GM23338 (cell line): ENCODE data around the gene CHD9. TPM values are rescaled to one million over a fixed set of nuclear protein-coding genes. Genes with fewer than 3 reads are reported as not detected.

Experiments
- ATAC-seq: fragments of 200-7000 bp; cut with Tn5 transposase; 3 replicates; pipeline ENCODE4 v1.9.1; 2020
- DNase-seq: peaks from one replicate; pipeline ENCODE4 v3.0.0-alpha.2; 2015; ENCODE audit warnings: low spot score
- H2AFZ ChIP-seq: fragments of 200-600 bp; sonication (generic); 2 replicates; pipeline ENCODE4 v1.8.0; 2016; ENCODE audit warnings: antibody characterized with exemption, mild to moderate bottlenecking, moderate library complexity
- H3F3A ChIP-seq: fragments of 200-600 bp; sonication (generic); replicated peaks from 2 replicates; pipeline ENCODE4 v1.8.0; 2017; ENCODE audit warnings: antibody characterized with exemption, mixed run types, low read depth
- H3K27ac ChIP-seq: fragments of 200-600 bp; sonication (generic); 2 replicates; pipeline ENCODE4 v1.6.1; 2016; ENCODE audit warnings: low read depth
- H3K27me3 ChIP-seq: fragments of 200-600 bp; sonication (generic); 2 replicates; pipeline ENCODE4 v1.8.0; 2016; ENCODE audit warnings: mild to moderate bottlenecking, mixed run types, moderate library complexity; ENCODE audit not compliant: insufficient read depth
- H3K36me3 ChIP-seq: fragments of 200-600 bp; sonication (generic); 2 replicates; pipeline ENCODE4 v1.8.0; 2016; ENCODE audit warnings: mild to moderate bottlenecking; ENCODE audit not compliant: insufficient read depth
- H3K4me1 ChIP-seq: fragments of 200-600 bp; sonication (generic); 2 replicates; pipeline ENCODE4 v1.8.0; 2016; ENCODE audit warnings: mild to moderate bottlenecking, moderate library complexity; ENCODE audit not compliant: insufficient read depth
- H3K4me2 ChIP-seq: fragments of 200-600 bp; sonication (generic); 2 replicates; pipeline ENCODE4 v1.7.1; 2017; ENCODE audit warnings: mixed run types
- H3K4me3 ChIP-seq: fragments of 200-600 bp; sonication (generic); 2 replicates; pipeline ENCODE4 v1.6.1; 2016; ENCODE audit warnings: mixed run types
- H3K79me2 ChIP-seq: fragments of 200-600 bp; sonication (generic); replicated peaks from 2 replicates; pipeline ENCODE4 v1.8.0; 2017; ENCODE audit warnings: mild to moderate bottlenecking; ENCODE audit not compliant: insufficient read depth
- H3K9me2 ChIP-seq: fragments of 200-600 bp; sonication (generic); 2 replicates; pipeline ENCODE4 v1.8.0; 2017; ENCODE audit not compliant: insufficient read depth
- H4K20me1 ChIP-seq: fragments of 200-600 bp; sonication (generic); replicated peaks from 2 replicates; pipeline ENCODE4 v1.8.0; 2017; ENCODE audit warnings: mild to moderate bottlenecking; ENCODE audit not compliant: insufficient read depth
- H3K27ac Mint-ChIP-seq: 2 replicates; pipeline ENCODE4 v1.8.0; 2020; ENCODE audit warnings: inconsistent platforms, mild to moderate bottlenecking, moderate library complexity, mixed read lengths
- H3K27me3 Mint-ChIP-seq: 3 replicates; pipeline ENCODE4 v1.8.0; 2022; ENCODE audit warnings: low read depth, mild to moderate bottlenecking, moderate library complexity, mixed read lengths, inconsistent platforms; ENCODE audit not compliant: insufficient read depth, poor library complexity
- H3K36me3 Mint-ChIP-seq: 3 replicates; pipeline ENCODE4 v1.8.0; 2021; ENCODE audit warnings: low read depth, mild to moderate bottlenecking, inconsistent platforms, moderate library complexity, mixed read lengths
- H3K4me1 Mint-ChIP-seq: 3 replicates; pipeline ENCODE4 v1.8.0; 2020; ENCODE audit warnings: mild to moderate bottlenecking, inconsistent platforms, mixed read lengths
- H3K4me3 Mint-ChIP-seq: 3 replicates; pipeline ENCODE4 v1.8.0; 2021; ENCODE audit warnings: moderate library complexity, mild to moderate bottlenecking, inconsistent platforms, mixed read lengths
- H3K9me3 Mint-ChIP-seq: 3 replicates; pipeline ENCODE4 v1.8.0; 2020; ENCODE audit warnings: moderate library complexity, mild to moderate bottlenecking, inconsistent platforms, mixed read lengths
- CREB1 ChIP-seq: fragments of 250-450 bp; sonication (Bioruptor Pico); IDR thresholded peaks from 2 replicates; pipeline ENCODE4 v1.5.0; 2020; ENCODE audit warnings: low read depth, mild to moderate bottlenecking, moderate library complexity
- EZH2 ChIP-seq: fragments of 200-600 bp; sonication (generic); IDR thresholded peaks from one replicate; pipeline ENCODE4 v1.8.0; 2017; ENCODE audit warnings: antibody characterized with exemption, mild to moderate bottlenecking, low read depth; ENCODE audit not compliant: unreplicated experiment
- EZH2phosphoT487 ChIP-seq: fragments of 200-600 bp; sonication (generic); IDR thresholded peaks from one replicate; pipeline ENCODE4 v1.8.1; 2018; ENCODE audit warnings: antibody characterized with exemption; ENCODE audit not compliant: unreplicated experiment
- JUNB ChIP-seq: IDR thresholded peaks from one replicate; pipeline ENCODE4 v1.6.1; 2016; ENCODE audit warnings: antibody characterized with exemption; ENCODE audit not compliant: unreplicated experiment
- NANOG ChIP-seq: IDR thresholded peaks from 2 replicates; pipeline ENCODE4 v1.6.1; 2016; ENCODE audit warnings: antibody characterized with exemption, borderline replicate concordance
- POLR2AphosphoS5 ChIP-seq: IDR thresholded peaks from 2 replicates; pipeline ENCODE4 v1.6.1; 2016; ENCODE audit warnings: antibody characterized with exemption, low read depth
- STAT1 ChIP-seq: IDR thresholded peaks from one replicate; pipeline ENCODE4 v1.6.1; 2016; ENCODE audit warnings: antibody characterized with exemption; ENCODE audit not compliant: unreplicated experiment
- ZNF114 ChIP-seq: fragments of 250-450 bp; sonication (Bioruptor Pico); IDR thresholded peaks from 2 replicates; pipeline ENCODE4 v1.5.0; 2020; ENCODE audit warnings: mild to moderate bottlenecking, moderate library complexity
- ZNF331 ChIP-seq: fragments of 250-450 bp; sonication (Bioruptor Pico); IDR thresholded peaks from 2 replicates; pipeline ENCODE4 v1.5.0; 2020; ENCODE audit warnings: low read depth, mild to moderate bottlenecking, moderate library complexity
- polyA plus RNA-seq: library from polyadenylated mRNA; unstranded; fragments of >200 nt; fragmentation: Nextera tagmentation; extraction: Ambion mirVana; gene quantifications from 2 replicates; pipeline ENCODE4 v1.2.1, GENCODE V29; 2016
- total RNA-seq: library from RNA; depleted of rRNA; stranded (reverse); fragments of >200 nt; shearing (Covaris generic); gene quantifications from 2 replicates; pipeline ENCODE4 v1.2.3, GENCODE V29; 2014
- TF ChIP-seq, protein P1 (sequence below), 2 experiments: fragments of 200-600 bp in 1 of 2; sonication (generic) in 1 of 2; conservative IDR thresholded peaks; 2 replicates each; pipeline versions ENCODE4 v1.5.1 to v1.6.1; 2016 to 2017; ENCODE audit warnings: antibody characterized with exemption in 2 of 2, low read depth in 2 of 2, mild to moderate bottlenecking in 2 of 2, moderate library complexity in 1 of 2
- TF ChIP-seq, protein P2 (sequence below): fragments of 250-450 bp; sonication (Bioruptor Pico); IDR thresholded peaks from 2 replicates; pipeline ENCODE4 v1.5.0; 2020; ENCODE audit warnings: mild to moderate bottlenecking, moderate library complexity
- TF ChIP-seq, protein P3 (sequence below): IDR thresholded peaks from one replicate; pipeline ENCODE4 v1.6.1; 2018; ENCODE audit warnings: antibody characterized with exemption; ENCODE audit not compliant: unreplicated experiment
- TF ChIP-seq, protein P4 (sequence below): IDR thresholded peaks from 2 replicates; pipeline ENCODE4 v1.6.1; 2016; ENCODE audit warnings: antibody characterized with exemption

The CHD9 gene
- total and polyA plus RNA-seq, 2 experiments from 2014 or later: 18.8 to 46.6 TPM

DNA sequence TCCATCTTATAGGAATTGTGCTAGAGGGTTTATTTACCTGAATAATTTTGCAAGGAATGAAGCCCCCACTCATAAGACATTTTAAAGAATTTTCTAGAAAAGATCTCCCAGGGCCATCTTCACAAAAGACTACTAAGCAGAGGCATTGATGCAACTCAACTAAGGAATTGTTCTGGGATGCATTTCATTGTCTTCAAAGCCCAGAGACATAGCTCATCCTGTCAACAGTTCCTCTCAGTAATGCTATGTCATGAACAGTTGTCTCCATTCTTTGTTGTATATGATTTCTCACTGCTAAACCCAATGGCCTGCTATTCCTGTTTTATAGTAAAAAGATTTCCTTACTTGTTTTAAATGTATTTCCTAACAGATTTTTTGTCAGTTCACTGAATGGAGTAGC, 242.7 kb downstream of the CHD9 start:
- Histone ChIP-seq H3K9me2 (no peaks in the 10 kb centered on the region), H3K4me2 (no peak overlapping the region), H3K79me2 (no peaks in the 10 kb centered on the region), H3K4me1 (no peaks in the 10 kb centered on the region), H3F3A (no peaks in the 10 kb centered on the region), H2AFZ (no peak overlapping the region), H3K36me3 (peaks cover 6% of the 10 kb centered on the region; the same call in 1 of the 2 replicates), H3K4me3 (no peak overlapping the region), H3K27ac (no peak overlapping the region), H4K20me1 (no peaks in the 10 kb centered on the region), H3K27me3 (no peaks in the 10 kb centered on the region)
- no peaks in the 10 kb centered on the region for H3K9me3 Mint-ChIP-seq
- H3K36me3 Mint-ChIP-seq: peaks cover 87% of the 10 kb centered on the region
- H3K4me1 Mint-ChIP-seq: no peaks in the 10 kb centered on the region
- ATAC-seq: no peak
- TF ChIP-seq, protein P1, sequence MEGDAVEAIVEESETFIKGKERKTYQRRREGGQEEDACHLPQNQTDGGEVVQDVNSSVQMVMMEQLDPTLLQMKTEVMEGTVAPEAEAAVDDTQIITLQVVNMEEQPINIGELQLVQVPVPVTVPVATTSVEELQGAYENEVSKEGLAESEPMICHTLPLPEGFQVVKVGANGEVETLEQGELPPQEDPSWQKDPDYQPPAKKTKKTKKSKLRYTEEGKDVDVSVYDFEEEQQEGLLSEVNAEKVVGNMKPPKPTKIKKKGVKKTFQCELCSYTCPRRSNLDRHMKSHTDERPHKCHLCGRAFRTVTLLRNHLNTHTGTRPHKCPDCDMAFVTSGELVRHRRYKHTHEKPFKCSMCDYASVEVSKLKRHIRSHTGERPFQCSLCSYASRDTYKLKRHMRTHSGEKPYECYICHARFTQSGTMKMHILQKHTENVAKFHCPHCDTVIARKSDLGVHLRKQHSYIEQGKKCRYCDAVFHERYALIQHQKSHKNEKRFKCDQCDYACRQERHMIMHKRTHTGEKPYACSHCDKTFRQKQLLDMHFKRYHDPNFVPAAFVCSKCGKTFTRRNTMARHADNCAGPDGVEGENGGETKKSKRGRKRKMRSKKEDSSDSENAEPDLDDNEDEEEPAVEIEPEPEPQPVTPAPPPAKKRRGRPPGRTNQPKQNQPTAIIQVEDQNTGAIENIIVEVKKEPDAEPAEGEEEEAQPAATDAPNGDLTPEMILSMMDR (conservative IDR thresholded peaks at IDR 0.05; ENCODE audit: low read depth in 2 of 2): no peak
- no peak for TF ChIP-seq NANOG
- no peak for TF ChIP-seq ZNF114 (CRISPR knock-in tag)
- TF ChIP-seq POLR2AphosphoS5: no peak
- TF ChIP-seq ZNF331: no peak
- TF ChIP-seq, protein P2, sequence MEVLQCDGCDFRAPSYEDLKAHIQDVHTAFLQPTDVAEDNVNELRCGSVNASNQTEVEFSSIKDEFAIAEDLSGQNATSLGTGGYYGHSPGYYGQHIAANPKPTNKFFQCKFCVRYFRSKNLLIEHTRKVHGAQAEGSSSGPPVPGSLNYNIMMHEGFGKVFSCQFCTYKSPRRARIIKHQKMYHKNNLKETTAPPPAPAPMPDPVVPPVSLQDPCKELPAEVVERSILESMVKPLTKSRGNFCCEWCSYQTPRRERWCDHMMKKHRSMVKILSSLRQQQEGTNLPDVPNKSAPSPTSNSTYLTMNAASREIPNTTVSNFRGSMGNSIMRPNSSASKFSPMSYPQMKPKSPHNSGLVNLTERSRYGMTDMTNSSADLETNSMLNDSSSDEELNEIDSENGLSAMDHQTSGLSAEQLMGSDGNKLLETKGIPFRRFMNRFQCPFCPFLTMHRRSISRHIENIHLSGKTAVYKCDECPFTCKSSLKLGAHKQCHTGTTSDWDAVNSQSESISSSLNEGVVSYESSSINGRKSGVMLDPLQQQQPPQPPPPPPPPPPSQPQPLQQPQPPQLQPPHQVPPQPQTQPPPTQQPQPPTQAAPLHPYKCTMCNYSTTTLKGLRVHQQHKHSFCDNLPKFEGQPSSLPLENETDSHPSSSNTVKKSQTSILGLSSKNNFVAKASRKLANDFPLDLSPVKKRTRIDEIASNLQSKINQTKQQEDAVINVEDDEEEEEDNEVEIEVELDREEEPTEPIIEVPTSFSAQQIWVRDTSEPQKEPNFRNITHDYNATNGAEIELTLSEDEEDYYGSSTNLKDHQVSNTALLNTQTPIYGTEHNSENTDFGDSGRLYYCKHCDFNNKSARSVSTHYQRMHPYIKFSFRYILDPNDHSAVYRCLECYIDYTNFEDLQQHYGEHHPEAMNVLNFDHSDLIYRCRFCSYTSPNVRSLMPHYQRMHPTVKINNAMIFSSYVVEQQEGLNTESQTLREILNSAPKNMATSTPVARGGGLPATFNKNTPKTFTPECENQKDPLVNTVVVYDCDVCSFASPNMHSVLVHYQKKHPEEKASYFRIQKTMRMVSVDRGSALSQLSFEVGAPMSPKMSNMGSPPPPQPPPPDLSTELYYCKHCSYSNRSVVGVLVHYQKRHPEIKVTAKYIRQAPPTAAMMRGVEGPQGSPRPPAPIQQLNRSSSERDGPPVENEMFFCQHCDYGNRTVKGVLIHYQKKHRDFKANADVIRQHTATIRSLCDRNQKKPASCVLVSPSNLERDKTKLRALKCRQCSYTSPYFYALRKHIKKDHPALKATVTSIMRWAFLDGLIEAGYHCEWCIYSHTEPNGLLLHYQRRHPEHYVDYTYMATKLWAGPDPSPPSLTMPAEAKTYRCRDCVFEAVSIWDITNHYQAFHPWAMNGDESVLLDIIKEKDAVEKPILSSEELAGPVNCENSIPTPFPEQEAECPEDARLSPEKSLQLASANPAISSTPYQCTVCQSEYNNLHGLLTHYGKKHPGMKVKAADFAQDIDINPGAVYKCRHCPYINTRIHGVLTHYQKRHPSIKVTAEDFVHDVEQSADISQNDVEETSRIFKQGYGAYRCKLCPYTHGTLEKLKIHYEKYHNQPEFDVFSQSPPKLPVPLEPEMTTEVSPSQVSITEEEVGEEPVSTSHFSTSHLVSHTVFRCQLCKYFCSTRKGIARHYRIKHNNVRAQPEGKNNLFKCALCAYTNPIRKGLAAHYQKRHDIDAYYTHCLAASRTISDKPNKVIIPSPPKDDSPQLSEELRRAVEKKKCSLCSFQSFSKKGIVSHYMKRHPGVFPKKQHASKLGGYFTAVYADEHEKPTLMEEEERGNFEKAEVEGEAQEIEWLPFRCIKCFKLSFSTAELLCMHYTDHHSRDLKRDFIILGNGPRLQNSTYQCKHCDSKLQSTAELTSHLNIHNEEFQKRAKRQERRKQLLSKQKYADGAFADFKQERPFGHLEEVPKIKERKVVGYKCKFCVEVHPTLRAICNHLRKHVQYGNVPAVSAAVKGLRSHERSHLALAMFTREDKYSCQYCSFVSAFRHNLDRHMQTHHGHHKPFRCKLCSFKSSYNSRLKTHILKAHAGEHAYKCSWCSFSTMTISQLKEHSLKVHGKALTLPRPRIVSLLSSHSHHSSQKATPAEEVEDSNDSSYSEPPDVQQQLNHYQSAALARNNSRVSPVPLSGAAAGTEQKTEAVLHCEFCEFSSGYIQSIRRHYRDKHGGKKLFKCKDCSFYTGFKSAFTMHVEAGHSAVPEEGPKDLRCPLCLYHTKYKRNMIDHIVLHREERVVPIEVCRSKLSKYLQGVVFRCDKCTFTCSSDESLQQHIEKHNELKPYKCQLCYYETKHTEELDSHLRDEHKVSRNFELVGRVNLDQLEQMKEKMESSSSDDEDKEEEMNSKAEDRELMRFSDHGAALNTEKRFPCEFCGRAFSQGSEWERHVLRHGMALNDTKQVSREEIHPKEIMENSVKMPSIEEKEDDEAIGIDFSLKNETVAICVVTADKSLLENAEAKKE: no peak
- no peak for TF ChIP-seq EZH2
- TF ChIP-seq, protein P3, sequence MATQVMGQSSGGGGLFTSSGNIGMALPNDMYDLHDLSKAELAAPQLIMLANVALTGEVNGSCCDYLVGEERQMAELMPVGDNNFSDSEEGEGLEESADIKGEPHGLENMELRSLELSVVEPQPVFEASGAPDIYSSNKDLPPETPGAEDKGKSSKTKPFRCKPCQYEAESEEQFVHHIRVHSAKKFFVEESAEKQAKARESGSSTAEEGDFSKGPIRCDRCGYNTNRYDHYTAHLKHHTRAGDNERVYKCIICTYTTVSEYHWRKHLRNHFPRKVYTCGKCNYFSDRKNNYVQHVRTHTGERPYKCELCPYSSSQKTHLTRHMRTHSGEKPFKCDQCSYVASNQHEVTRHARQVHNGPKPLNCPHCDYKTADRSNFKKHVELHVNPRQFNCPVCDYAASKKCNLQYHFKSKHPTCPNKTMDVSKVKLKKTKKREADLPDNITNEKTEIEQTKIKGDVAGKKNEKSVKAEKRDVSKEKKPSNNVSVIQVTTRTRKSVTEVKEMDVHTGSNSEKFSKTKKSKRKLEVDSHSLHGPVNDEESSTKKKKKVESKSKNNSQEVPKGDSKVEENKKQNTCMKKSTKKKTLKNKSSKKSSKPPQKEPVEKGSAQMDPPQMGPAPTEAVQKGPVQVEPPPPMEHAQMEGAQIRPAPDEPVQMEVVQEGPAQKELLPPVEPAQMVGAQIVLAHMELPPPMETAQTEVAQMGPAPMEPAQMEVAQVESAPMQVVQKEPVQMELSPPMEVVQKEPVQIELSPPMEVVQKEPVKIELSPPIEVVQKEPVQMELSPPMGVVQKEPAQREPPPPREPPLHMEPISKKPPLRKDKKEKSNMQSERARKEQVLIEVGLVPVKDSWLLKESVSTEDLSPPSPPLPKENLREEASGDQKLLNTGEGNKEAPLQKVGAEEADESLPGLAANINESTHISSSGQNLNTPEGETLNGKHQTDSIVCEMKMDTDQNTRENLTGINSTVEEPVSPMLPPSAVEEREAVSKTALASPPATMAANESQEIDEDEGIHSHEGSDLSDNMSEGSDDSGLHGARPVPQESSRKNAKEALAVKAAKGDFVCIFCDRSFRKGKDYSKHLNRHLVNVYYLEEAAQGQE: no peak
- TF ChIP-seq STAT1: no peak
- no peak for TF ChIP-seq EZH2phosphoT487
- no peak for TF ChIP-seq CREB1 (CRISPR knock-in tag)
- TF ChIP-seq, protein P4, sequence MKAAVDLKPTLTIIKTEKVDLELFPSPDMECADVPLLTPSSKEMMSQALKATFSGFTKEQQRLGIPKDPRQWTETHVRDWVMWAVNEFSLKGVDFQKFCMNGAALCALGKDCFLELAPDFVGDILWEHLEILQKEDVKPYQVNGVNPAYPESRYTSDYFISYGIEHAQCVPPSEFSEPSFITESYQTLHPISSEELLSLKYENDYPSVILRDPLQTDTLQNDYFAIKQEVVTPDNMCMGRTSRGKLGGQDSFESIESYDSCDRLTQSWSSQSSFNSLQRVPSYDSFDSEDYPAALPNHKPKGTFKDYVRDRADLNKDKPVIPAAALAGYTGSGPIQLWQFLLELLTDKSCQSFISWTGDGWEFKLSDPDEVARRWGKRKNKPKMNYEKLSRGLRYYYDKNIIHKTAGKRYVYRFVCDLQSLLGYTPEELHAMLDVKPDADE: no peak
- TF ChIP-seq JUNB: no peak
- no peak overlapping the region for H3K4me3 Mint-ChIP-seq
- no peak for DNase-seq
- H3K27ac Mint-ChIP-seq: no peak overlapping the region
- H3K27me3 Mint-ChIP-seq: peaks cover 3% of the 10 kb centered on the region
